Keratinocyte (primary cell): ENCODE results near the gene MAP3K10. TPM values are rescaled to one million over a fixed set of nuclear protein-coding genes. Genes with fewer than 3 reads are reported as not detected.

Experiments used
- DNase-seq: peaks from one replicate; pipeline ENCODE4 v3.0.0-alpha.2; 2011; ENCODE audit warnings: low read depth, missing footprints, low spot score
- FAIRE-seq: peaks from 2 replicates; lab custom pipeline; 2011; peaks lifted over from hg19 to GRCh38; lab: Jason Lieb, UNC
- H2AFZ ChIP-seq: 2 replicates; pipeline ENCODE4 v1.6.0; 2012; ENCODE audit warnings: low read length, control low read depth, inconsistent platforms; ENCODE audit not compliant: control insufficient read depth
- H3K27ac ChIP-seq: 2 replicates; pipeline ENCODE4 v1.5.1; 2011; ENCODE audit warnings: low read length; ENCODE audit not compliant: control insufficient read depth, insufficient read depth
- H3K27me3 ChIP-seq: 3 replicates; pipeline ENCODE4 v1.6.0; 2011; ENCODE audit warnings: low read length; ENCODE audit not compliant: control insufficient read depth, insufficient read depth; ENCODE audit errors: extremely low read depth
- H3K36me3 ChIP-seq, 2 experiments: 2 replicates in 1 of 2; 3 replicates in 1 of 2; pipeline ENCODE4 v1.5.1; 2011; ENCODE audit warnings: low read length in 2 of 2, mild to moderate bottlenecking in 1 of 2; ENCODE audit not compliant: control insufficient read depth in 2 of 2, insufficient read depth in 2 of 2; ENCODE audit errors: extremely low read depth in 1 of 2
- H3K4me1 ChIP-seq: 3 replicates; pipeline ENCODE4 v1.5.1; 2011; ENCODE audit warnings: low read length; ENCODE audit not compliant: control insufficient read depth, insufficient read depth; ENCODE audit errors: extremely low read depth
- H3K4me2 ChIP-seq: 3 replicates; pipeline ENCODE4 v1.6.0; 2011; ENCODE audit warnings: low read depth, low read length; ENCODE audit not compliant: control insufficient read depth, insufficient read depth; ENCODE audit errors: extremely low read depth
- H3K4me3 ChIP-seq, 3 experiments: fragments of 200-600 bp in 1 of 3; sonication (generic) in 1 of 3; 2 replicates in 2 of 3; 3 replicates in 1 of 3; pipeline ENCODE4 v1.5.1; 2011 to 2016; ENCODE audit warnings: low read length in 3 of 3, mild to moderate bottlenecking in 3 of 3, control low read depth in 2 of 3, inconsistent platforms in 1 of 3, low read depth in 1 of 3, mixed read lengths in 1 of 3, mixed run types in 1 of 3, moderate library complexity in 1 of 3; ENCODE audit not compliant: control insufficient read depth in 2 of 3, insufficient read depth in 2 of 3; ENCODE audit errors: extremely low read depth in 1 of 3
- H3K79me2 ChIP-seq: 2 replicates; pipeline ENCODE4 v1.6.0; 2012; ENCODE audit warnings: low read length; ENCODE audit not compliant: control insufficient read depth, insufficient read depth
- H3K9ac ChIP-seq: 3 replicates; pipeline ENCODE4 v1.6.0; 2011; ENCODE audit warnings: low read length; ENCODE audit not compliant: control insufficient read depth, insufficient read depth; ENCODE audit errors: extremely low read depth
- H3K9me1 ChIP-seq: 3 replicates; pipeline ENCODE4 v1.6.0; 2011; ENCODE audit warnings: low read length; ENCODE audit not compliant: control insufficient read depth, insufficient read depth; ENCODE audit errors: extremely low read depth
- H3K9me3 ChIP-seq: 2 replicates; pipeline ENCODE4 v1.5.1; 2012; ENCODE audit warnings: low read depth, low read length; ENCODE audit not compliant: control insufficient read depth
- H4K20me1 ChIP-seq: 3 replicates; pipeline ENCODE4 v1.6.0; 2011; ENCODE audit warnings: low read length; ENCODE audit not compliant: control insufficient read depth, insufficient read depth; ENCODE audit errors: extremely low read depth
- CTCF ChIP-seq, 3 experiments: IDR thresholded peaks in 1 of 3; conservative IDR thresholded peaks in 1 of 3; optimal IDR thresholded peaks in 1 of 3; 2 replicates in 2 of 3; 3 replicates in 1 of 3; pipeline versions ENCODE3 to v1.5.1; 2011; ENCODE audit warnings: low read length in 3 of 3, mild to moderate bottlenecking in 3 of 3, moderate library complexity in 2 of 3, control low read depth in 1 of 3, inconsistent platforms in 1 of 3; ENCODE audit not compliant: insufficient read depth in 2 of 3; ENCODE audit errors: extremely low read depth in 1 of 3
- EZH2 ChIP-seq: IDR thresholded peaks from one replicate; pipeline ENCODE4 v1.6.1; 2012; ENCODE audit warnings: inconsistent platforms, mild to moderate bottlenecking, low read length, moderate library complexity
- dilution Hi-C: fragments of 300-500 bp; cut with MboI; formaldehyde crosslinking; loops from one replicate; pipeline ENCODE4 v1.7.0; 2020; ENCODE audit warnings: low sequenced_read_pairs; ENCODE audit not compliant: extremely low pct_ligation_motif_present
- polyA plus RNA-seq, 5 experiments: library from polyadenylated mRNA; depleted of rRNA in 3 of 5; stranded (reverse) in 3 of 5; stranded (forward) in 1 of 5; unstranded in 1 of 5; fragments of >200 nt; gene quantifications; 1 replicate in 1 of 5; 2 replicates in 3 of 5; 3 replicates in 1 of 5; pipeline versions ENCODE4 v1.2.1 to v1.2.3, GENCODE V29; 2011 to 2012; ENCODE audit warnings: missing spikeins in 2 of 5, low read depth in 1 of 5, low replicate concordance in 1 of 5

The MAP3K10 gene
- polyA plus RNA-seq, 1 donor (not counting 4 experiments of a cell fraction or from before 2014, with no cell fraction given): 2.9 TPM

- H3K27ac ChIP-seq: no peak overlapping the region
- H3K4me3 ChIP-seq: no peak overlapping the region
- DNase-seq (no peak), FAIRE-seq (no peak)
- no peaks in the 10 kb centered on the region for H3K9me1 ChIP-seq
- H3K79me2 ChIP-seq: no peaks in the 10 kb centered on the region
- peaks cover 9 to 13% of the 10 kb centered on the region in 2 experiments for H3K36me3 ChIP-seq
- TF ChIP-seq CTCF (optimal IDR thresholded peaks at IDR 0.05 in 1 of 3, IDR thresholded peaks at IDR 0.05 in 1 of 3, conservative IDR thresholded peaks at IDR 0.05 in 1 of 3; ENCODE audit: extremely low read depth in 1 of 3, insufficient read depth in 2 of 3, low read length in 3 of 3) (no peak), EZH2 (no peak)
- H3K9me3 ChIP-seq: no peaks in the 10 kb centered on the region
- no peak overlapping the region for H3K9ac ChIP-seq
- H2AFZ ChIP-seq: no peak overlapping the region
- no peaks in the 10 kb centered on the region for H4K20me1 ChIP-seq
- H3K27me3 ChIP-seq: peaks cover 5% of the 10 kb centered on the region
- H3K4me2 ChIP-seq: no peak overlapping the region
- dilution Hi-C loops: no loop called here
- no peaks in the 10 kb centered on the region for H3K4me1 ChIP-seq
Measured at GRCh38 chr19:40231544-40232424, 40.6 kb downstream of the MAP3K10 start.

GRCh38 chr19:40232479-40232878 is 41.3 kb downstream of the MAP3K10 start:
- DNase-seq: no peak
- Histone ChIP-seq H2AFZ (no peak overlapping the region), H3K4me3 (no peak overlapping the region)

More at GRCh38 chr19:40232479-40232878, 41.3 kb downstream of the MAP3K10 start:
- dilution Hi-C loops: no loop called here
- Histone ChIP-seq H4K20me1 (no peaks in the 10 kb centered on the region), H3K79me2 (no peaks in the 10 kb centered on the region), H3K9me3 (no peaks in the 10 kb centered on the region), H3K27me3 (peaks cover 1% of the 10 kb centered on the region), H3K36me3 (peaks cover 13% of the 10 kb centered on the region in 2 experiments), H3K4me1 (no peaks in the 10 kb centered on the region), H3K9me1 (no peaks in the 10 kb centered on the region), H3K27ac (no peak overlapping the region), H3K4me2 (no peak overlapping the region), H3K9ac (no peak overlapping the region)
- TF ChIP-seq EZH2 (no peak), CTCF (optimal IDR thresholded peaks at IDR 0.05 in 1 of 3, IDR thresholded peaks at IDR 0.05 in 1 of 3, conservative IDR thresholded peaks at IDR 0.05 in 1 of 3; ENCODE audit: extremely low read depth in 1 of 3, insufficient read depth in 2 of 3, low read length in 3 of 3) (no peak)
- FAIRE-seq: no peak
